Transverse colon (tissue), 4 donors: ENCODE results near the gene FIG4. TPM values are rescaled to one million over a fixed set of nuclear protein-coding genes. Genes with fewer than 3 reads are reported as not detected.

Source experiments
- DNase-seq: peaks from one replicate; pipeline ENCODE4 v3.0.0-alpha.2; 2019
- H3K27ac ChIP-seq, 4 donors: fragments of 200-600 bp; sonication (generic); 2 replicates each; pipeline ENCODE4 v1.5.1; 2016 to 2018; ENCODE audit warnings: inconsistent platforms in 4 of 4
- H3K27me3 ChIP-seq: fragments of 200-600 bp; sonication (generic); 2 replicates; pipeline ENCODE4 v1.5.1; 2017; ENCODE audit warnings: inconsistent platforms
- H3K36me3 ChIP-seq, 4 donors: fragments of 200-600 bp; sonication (generic); 2 replicates each; pipeline ENCODE4 v1.5.1; 2017 to 2019; ENCODE audit warnings: inconsistent platforms in 4 of 4
- H3K4me1 ChIP-seq, 4 donors: fragments of 200-600 bp; sonication (generic); 2 replicates each; pipeline ENCODE4 v1.5.1; 2017 to 2020; ENCODE audit warnings: inconsistent platforms in 4 of 4
- H3K4me3 ChIP-seq, 4 donors: fragments of 200-600 bp; sonication (generic); 1 replicate in 1 of 4; 2 replicates in 3 of 4; pipeline versions ENCODE4 v1.5.1 to v1.6.1; 2017 to 2019; ENCODE audit warnings: inconsistent platforms in 4 of 4
- H3K9me3 ChIP-seq, 2 donors: fragments of 200-600 bp; sonication (generic); 2 replicates each; pipeline ENCODE4 v1.5.1; 2017 to 2019; ENCODE audit warnings: inconsistent platforms in 2 of 2
- CTCF ChIP-seq, 5 experiments: fragments of 200-600 bp in 3 of 5; fragments of 450-650 bp in 2 of 5; sonication (generic) in 3 of 5; IDR thresholded peaks; 1 replicate in 2 of 5; 2 replicates in 3 of 5; pipeline ENCODE4 v1.5.1; 2016 to 2017; ENCODE audit warnings: antibody characterized with exemption in 5 of 5, inconsistent platforms in 3 of 5, mild to moderate bottlenecking in 2 of 5, moderate library complexity in 1 of 5
- EP300 ChIP-seq: sonication (generic); formaldehyde crosslinking; IDR thresholded peaks from one replicate; pipeline ENCODE4 v1.6.1; 2017; ENCODE audit warnings: antibody characterized with exemption, low read depth
- POLR2A ChIP-seq: fragments of 450-650 bp; IDR thresholded peaks from one replicate; pipeline ENCODE4 v1.6.1; 2016; ENCODE audit warnings: antibody characterized with exemption, mild to moderate bottlenecking, moderate library complexity
- POLR2AphosphoS5 ChIP-seq, 3 donors: sonication (generic); formaldehyde crosslinking; IDR thresholded peaks; one replicate each; pipeline ENCODE4 v1.6.1; 2016; ENCODE audit warnings: antibody characterized with exemption in 3 of 3
- WGBS, 2 donors: methylation state at CpG; one replicate each; pipeline ENCODE4 v1.1.5; 2018; ENCODE audit warnings: low coverage in 1 of 2; 5-methylcytosine and 5-hydroxymethylcytosine counted together
- in situ Hi-C, 4 donors: fragments of 200-750 bp; cut with MboI; loops; one replicate each; pipeline versions ENCODE4 v1.15.0 to v1.15.1; 2017; ENCODE audit warnings: low sequenced_read_pairs in 3 of 4, low pct_ligation_motif_present in 1 of 4, low pct_unique_long_range_greater_than_20kb in 1 of 4
- intact Hi-C: fragments of 100-400 bp; cut with DNase I; formaldehyde crosslinking; loops from one replicate; pipeline ENCODE4 v1.15.1; 2023; ENCODE audit warnings: low total_unique reads
- total RNA-seq, 4 donors: library from RNA; depleted of rRNA; stranded (reverse); fragments of >200 nt; gene quantifications; one replicate each; pipeline ENCODE4 v1.1.0, GENCODE V29; 2016

FIG4 gene
- total RNA-seq, 4 donors from 2014 or later, result 3.7 to 21.6 (median 15.2) TPM

GRCh38 chr6:109834131-109834530 lies 143.0 kb downstream of the FIG4 start:
- in situ Hi-C loops (no loop called here), intact Hi-C loops (no loop called here)
- Histone ChIP-seq H3K36me3 (no peaks in the 10 kb centered on the region), H3K9me3 (no peaks in the 10 kb centered on the region), H3K27ac (no peak overlapping the region), H3K4me3 (no peak overlapping the region), H3K27me3 (no peaks in the 10 kb centered on the region), H3K4me1 (peaks cover 0 to 6% (median 0%) of the 10 kb centered on the region in 4 donors)
- TF ChIP-seq CTCF (IDR thresholded peaks at IDR 0.05) (no peak), POLR2AphosphoS5 (IDR thresholded peaks at IDR 0.05) (no peak)
- WGBS, 2 donors, result 14 to 24% methylated on average over 3 of the region's 3 CpGs
- DNase-seq, result no peak

- in situ Hi-C loops, result no loop called here
- WGBS, 2 donors, result 58% methylated on average over 7 of the region's 7 CpGs; no CpG with 5 or more reads in 1 of the 2 donors
- Histone ChIP-seq H3K27me3 (no peaks in the 10 kb centered on the region), H3K4me3 (no peak overlapping the region), H3K27ac (no peak overlapping the region), H3K4me1 (peaks cover 0 to 6% (median 0%) of the 10 kb centered on the region in 4 donors), H3K9me3 (no peaks in the 10 kb centered on the region), H3K36me3 (no peaks in the 10 kb centered on the region)
- TF ChIP-seq CTCF (IDR thresholded peaks at IDR 0.05) (no peak), EP300 (no peak), POLR2A (no peak), POLR2AphosphoS5 (IDR thresholded peaks at IDR 0.05) (no peak)
- intact Hi-C loops, result no loop called here
- no peak for DNase-seq
Observed at GRCh38 chr6:109834595-109835437, 143.7 kb downstream of the FIG4 start.

- in situ Hi-C loops (no loop called here), intact Hi-C loops (no loop called here)
- H3K4me1 ChIP-seq, result no peaks in the 10 kb centered on the region
- no peak for DNase-seq
- no peak overlapping the region for H3K27ac ChIP-seq
- H3K4me3 ChIP-seq, result no peak overlapping the region
- H3K36me3 ChIP-seq, result no peaks in the 10 kb centered on the region
- no peaks in the 10 kb centered on the region for H3K27me3 ChIP-seq
- TF ChIP-seq POLR2A (no peak), POLR2AphosphoS5 (IDR thresholded peaks at IDR 0.05) (no peak), CTCF (IDR thresholded peaks at IDR 0.05) (no peak)
- H3K9me3 ChIP-seq, result no peaks in the 10 kb centered on the region
Observed at GRCh38 chr6:109840034-109840433, 148.9 kb downstream of the FIG4 start.

GRCh38 chr6:109840796-109841195 lies 149.7 kb downstream of the FIG4 start:
- Histone ChIP-seq H3K4me1 (no peaks in the 10 kb centered on the region), H3K27me3 (no peaks in the 10 kb centered on the region), H3K9me3 (no peaks in the 10 kb centered on the region), H3K4me3 (no peak overlapping the region), H3K36me3 (no peaks in the 10 kb centered on the region), H3K27ac (no peak overlapping the region)
- intact Hi-C loops (no loop called here), in situ Hi-C loops (no loop called here)
- WGBS, 2 donors, result 96 to 100% methylated on average over 2 to 5 of the region's 5 CpGs
- no peak for TF ChIP-seq POLR2A
- TF ChIP-seq POLR2AphosphoS5 (IDR thresholded peaks at IDR 0.05), result no peak
- no peak for TF ChIP-seq CTCF (IDR thresholded peaks at IDR 0.05)
- no peak for TF ChIP-seq EP300
- DNase-seq, result no peak
